CD14-positive monocyte (primary cell): ENCODE measurements around the gene ZNF865. TPM values are rescaled to one million over a fixed set of nuclear protein-coding genes. Genes with fewer than 3 reads are reported as not detected.

Experiments used
- DNase-seq, 3 donors: peaks; one replicate each; pipeline ENCODE4 v3.0.0-alpha.2; 2011 to 2022
- H2AFZ ChIP-seq: 2 replicates; pipeline ENCODE4 v1.6.0; 2012; ENCODE audit warnings: mild to moderate bottlenecking, low read depth, low read length, inconsistent platforms; ENCODE audit not compliant: insufficient read depth, poor library complexity, severe bottlenecking
- H3K27ac ChIP-seq, 2 donors: 1 replicate in 1 of 2; 2 replicates in 1 of 2; pipeline ENCODE4 v1.5.1; 2012 to 2013; ENCODE audit warnings: low read length in 2 of 2, control low read depth in 1 of 2, inconsistent platforms in 1 of 2, low read depth in 1 of 2, mild to moderate bottlenecking in 1 of 2
- H3K27me3 ChIP-seq, 2 donors: one replicate each; pipeline versions ENCODE4 v1.6.0 to v1.6.1; 2011 to 2013; ENCODE audit warnings: low read length in 2 of 2; ENCODE audit not compliant: control insufficient read depth in 2 of 2, insufficient read depth in 2 of 2
- H3K36me3 ChIP-seq, 2 donors: replicated peaks in 1 of 2; 1 replicate in 1 of 2; 2 replicates in 1 of 2; pipeline versions ENCODE4 v1.5.1 to v1.6.1; 2012 to 2013; ENCODE audit warnings: low read length in 2 of 2, control low read depth in 1 of 2, inconsistent platforms in 1 of 2, mild to moderate bottlenecking in 1 of 2; ENCODE audit not compliant: insufficient read depth in 2 of 2, control insufficient read depth in 1 of 2
- H3K4me1 ChIP-seq, 2 donors: 1 replicate in 1 of 2; 2 replicates in 1 of 2; pipeline versions ENCODE4 v1.5.1 to v1.6.1; 2012 to 2013; ENCODE audit warnings: low read length in 2 of 2, control low read depth in 1 of 2, inconsistent platforms in 1 of 2, mild to moderate bottlenecking in 1 of 2, moderate library complexity in 1 of 2; ENCODE audit not compliant: insufficient read depth in 2 of 2, control insufficient read depth in 1 of 2
- H3K4me2 ChIP-seq: replicated peaks from 2 replicates; pipeline ENCODE3; 2012; ENCODE audit warnings: low read length, moderate library complexity, mild to moderate bottlenecking; ENCODE audit not compliant: poor library complexity, severe bottlenecking; ENCODE audit errors: extremely low read depth
- H3K4me3 ChIP-seq, 3 experiments: fragments of 200-600 bp in 1 of 3; sonication (generic) in 1 of 3; replicated peaks in 1 of 3; 1 replicate in 2 of 3; 2 replicates in 1 of 3; pipeline ENCODE4 v1.5.1; 2011 to 2013; ENCODE audit warnings: low read length in 3 of 3, mild to moderate bottlenecking in 3 of 3, control low read depth in 2 of 3, low read depth in 2 of 3, inconsistent platforms in 1 of 3, moderate library complexity in 1 of 3
- H3K79me2 ChIP-seq: 2 replicates; pipeline ENCODE4 v1.6.0; 2012; ENCODE audit warnings: mild to moderate bottlenecking, control low read depth, inconsistent platforms, low read length, moderate library complexity; ENCODE audit not compliant: insufficient read depth
- H3K9ac ChIP-seq: 2 replicates; pipeline ENCODE4 v1.6.0; 2017; ENCODE audit warnings: low read length, mild to moderate bottlenecking; ENCODE audit not compliant: insufficient read depth, poor library complexity, severe bottlenecking
- H3K9me3 ChIP-seq, 2 donors: replicated peaks in 1 of 2; 1 replicate in 1 of 2; 2 replicates in 1 of 2; pipeline versions ENCODE4 v1.5.1 to v1.6.1; 2012 to 2013; ENCODE audit warnings: low read length in 2 of 2, control low read depth in 1 of 2; ENCODE audit not compliant: control insufficient read depth in 1 of 2, insufficient read depth in 1 of 2
- H4K20me1 ChIP-seq: 2 replicates; pipeline ENCODE4 v1.6.0; 2012; ENCODE audit warnings: mild to moderate bottlenecking, low read length, control low read depth, moderate library complexity; ENCODE audit not compliant: insufficient read depth
- H3K27ac Mint-ChIP-seq, 7 donors: one replicate each; pipeline ENCODE4 v1.8.0; 2020; ENCODE audit warnings: mild to moderate bottlenecking in 7 of 7, mixed read lengths in 7 of 7, moderate library complexity in 6 of 7, inconsistent platforms in 2 of 7
- H3K27me3 Mint-ChIP-seq, 3 donors: one replicate each; pipeline ENCODE4 v1.8.0; 2021 to 2022; ENCODE audit warnings: low read depth in 3 of 3, mild to moderate bottlenecking in 3 of 3, mixed read lengths in 3 of 3, moderate library complexity in 3 of 3, inconsistent platforms in 1 of 3
- H3K36me3 Mint-ChIP-seq, 2 donors: one replicate each; pipeline ENCODE4 v1.8.0; 2020; ENCODE audit warnings: mixed read lengths in 2 of 2, inconsistent platforms in 1 of 2, mild to moderate bottlenecking in 1 of 2
- H3K4me1 Mint-ChIP-seq: one replicate; pipeline ENCODE4 v1.8.0; 2020; ENCODE audit warnings: mild to moderate bottlenecking, mixed read lengths
- H3K4me3 Mint-ChIP-seq, 2 donors: one replicate each; pipeline ENCODE4 v1.8.0; 2020; ENCODE audit warnings: mild to moderate bottlenecking in 2 of 2, mixed read lengths in 2 of 2, moderate library complexity in 1 of 2
- H3K9me3 Mint-ChIP-seq, 7 donors: one replicate each; pipeline ENCODE4 v1.8.0; 2020 to 2022; ENCODE audit warnings: mixed read lengths in 7 of 7, mild to moderate bottlenecking in 6 of 7, moderate library complexity in 6 of 7, inconsistent platforms in 2 of 7
- CTCF ChIP-seq: fragments of 200-600 bp; IDR thresholded peaks from one replicate; pipeline ENCODE4 v1.8.0; 2022; ENCODE audit warnings: antibody characterized with exemption, mild to moderate bottlenecking
- whole genome bisulfite sequencing: methylation state at CpG from one replicate; pipeline ENCODE4 v1.1.5; 2013; ENCODE audit warnings: missing lambda C conversion rate; ENCODE audit not compliant: insufficient coverage; 5-methylcytosine and 5-hydroxymethylcytosine counted together
- intact Hi-C, 2 donors: fragments of 100-400 bp; cut with micrococcal nuclease; formaldehyde crosslinking; loops; one replicate each; pipeline versions ENCODE4 v1.15.0 to v1.15.1; 2023
- polyA plus RNA-seq, 3 donors: library from polyadenylated mRNA; depleted of rRNA in 1 of 3; unstranded in 2 of 3; stranded (reverse) in 1 of 3; fragments of 300-500 nt in 2 of 3; fragments of >200 nt in 1 of 3; fragmentation: Illumina TruSeq in 2 of 3; gene quantifications; 1 replicate in 2 of 3; 2 replicates in 1 of 3; pipeline ENCODE4 v1.2.3, GENCODE V29; 2012 to 2021

ZNF865 gene
- polyA plus RNA-seq, 3 donors: 0.03 to 6.0 (median 0.07) TPM

GRCh38 chr19:55633861-55634260 is 28.4 kb downstream of the ZNF865 start:
- Histone ChIP-seq H3K27me3 (no peaks in the 10 kb centered on the region), H3K27ac (peak overlapping the region; percentile 89 to 100), H4K20me1 (no peaks in the 10 kb centered on the region), H3K9ac (no peak overlapping the region), H3K4me3 (peak overlapping the region in 1 of 3 experiments; percentile 86), H3K4me1 (peaks cover 28 to 41% of the 10 kb centered on the region in 2 donors), H3K36me3 (no peaks in the 10 kb centered on the region), H3K9me3 (no peaks in the 10 kb centered on the region), H3K79me2 (peaks cover 34% of the 10 kb centered on the region), H2AFZ (peak overlapping the region; percentile 67), H3K4me2 (peak overlapping the region; percentile 85)
- Mint-ChIP-seq H3K4me1 (peaks cover 57% of the 10 kb centered on the region), H3K27ac (peak overlapping the region in 6 of 7 donors; percentile 40 to 100 (median 100)), H3K27me3 (peaks cover 0 to 6% (median 3%) of the 10 kb centered on the region in 3 donors), H3K9me3 (no peaks in the 10 kb centered on the region), H3K36me3 (peaks cover 10 to 15% of the 10 kb centered on the region in 2 donors), H3K4me3 (peak overlapping the region in 1 of 2 donors; percentile 100)
- peak in 1 of 3 donors; percentile 31 for DNase-seq
- WGBS: 40% methylated on average over 8 of the region's 8 CpGs
- intact Hi-C loops: loop anchor here (2.0 to 10.0 kb wide), 4 partner anchors 41 to 181 kb away; partner anchors contain the start of genes EPN1 (in 1 of the 2) and ZNF579 (in 1 of the 2)
- no peak for TF ChIP-seq CTCF

GRCh38 chr19:55635334-55635717 is 29.9 kb downstream of the ZNF865 start:
- peaks cover 0 to 3% of the 10 kb centered on the region in 2 donors for H3K9me3 ChIP-seq
- H3K79me2 ChIP-seq: peaks cover 34% of the 10 kb centered on the region
- H3K27me3 ChIP-seq: no peaks in the 10 kb centered on the region
- H3K4me3 ChIP-seq: peak overlapping the region; percentile 86 to 90 (median 89)
- Mint-ChIP-seq H3K36me3 (peaks cover 12 to 15% of the 10 kb centered on the region in 2 donors), H3K4me3 (peak overlapping the region; percentile 100), H3K27ac (peak overlapping the region; percentile 99 to 100 (median 100)), H3K9me3 (peaks cover 0 to 5% (median 0%) of the 10 kb centered on the region in 7 donors), H3K4me1 (peaks cover 67% of the 10 kb centered on the region), H3K27me3 (peaks cover 0 to 8% (median 3%) of the 10 kb centered on the region in 3 donors)
- peaks cover 36 to 54% of the 10 kb centered on the region in 2 donors for H3K4me1 ChIP-seq
- intact Hi-C loops: loop anchor here in 1 of 2 donors (2.0 to 10.0 kb wide), 2 partner anchors 39 to 179 kb away; partner anchors contain the start of gene EPN1
- peak overlapping the region; percentile 89 to 100 for H3K27ac ChIP-seq
- H3K36me3 ChIP-seq: no peaks in the 10 kb centered on the region
- peak overlapping the region; percentile 85 for H3K4me2 ChIP-seq
- no peak for TF ChIP-seq CTCF
- 17% methylated on average over 8 of the region's 9 CpGs for WGBS
- H4K20me1 ChIP-seq: peaks cover 6% of the 10 kb centered on the region
- peak overlapping the region; percentile 67 for H2AFZ ChIP-seq
- H3K9ac ChIP-seq: peak overlapping the region; percentile 98
- peak; percentile 60 to 81 (median 61) for DNase-seq
